Natural killer cell (primary cell): ENCODE data around the gene LRRC43. TPM values are rescaled to one million over a fixed set of nuclear protein-coding genes. Genes with fewer than 3 reads are reported as not detected.

Source experiments
- ATAC-seq, 3 donors: fragments of 150-1000 bp in 2 of 3; fragments of 200-7000 bp in 1 of 3; cut with Tn5 transposase; 1 replicate in 1 of 3; 2 replicates in 2 of 3; pipeline ENCODE4 v1.10.0; 2021; ENCODE audit warnings: mild to moderate bottlenecking in 2 of 3, moderate library complexity in 2 of 3
- DNase-seq, 2 donors: peaks; one replicate each; pipeline versions ENCODE4 v3.0.0 to v3.0.0-alpha.2; 2013 to 2021; ENCODE audit warnings: mixed read lengths in 1 of 2
- H3K27ac ChIP-seq: one replicate; pipeline ENCODE4 v1.5.1; 2013; ENCODE audit warnings: mild to moderate bottlenecking, low read length
- H3K27me3 ChIP-seq: one replicate; pipeline ENCODE4 v1.6.1; 2013; ENCODE audit warnings: low read length; ENCODE audit not compliant: control insufficient read depth, insufficient read depth
- H3K36me3 ChIP-seq: one replicate; pipeline ENCODE4 v1.6.1; 2013; ENCODE audit warnings: low read length; ENCODE audit not compliant: control insufficient read depth, insufficient read depth
- H3K4me1 ChIP-seq: one replicate; pipeline ENCODE4 v1.6.1; 2013; ENCODE audit warnings: low read length; ENCODE audit not compliant: control insufficient read depth, insufficient read depth
- H3K4me3 ChIP-seq: one replicate; pipeline ENCODE4 v1.5.1; 2013; ENCODE audit warnings: low read length
- H3K9me3 ChIP-seq: one replicate; pipeline ENCODE4 v1.6.1; 2013; ENCODE audit warnings: low read length; ENCODE audit not compliant: control insufficient read depth, insufficient read depth
- H3K27ac Mint-ChIP-seq, 2 donors: one replicate each; pipeline ENCODE4 v1.8.0; 2022; ENCODE audit warnings: mild to moderate bottlenecking in 2 of 2, mixed read lengths in 2 of 2, moderate library complexity in 1 of 2
- H3K27me3 Mint-ChIP-seq, 2 donors: one replicate each; pipeline ENCODE4 v1.8.0; 2022; ENCODE audit warnings: low read depth in 2 of 2, mixed read lengths in 2 of 2
- H3K36me3 Mint-ChIP-seq: one replicate; pipeline ENCODE4 v1.8.0; 2022; ENCODE audit warnings: mixed read lengths
- H3K4me1 Mint-ChIP-seq, 2 donors: one replicate each; pipeline ENCODE4 v1.8.0; 2022; ENCODE audit warnings: mixed read lengths in 2 of 2
- H3K4me3 Mint-ChIP-seq: one replicate; pipeline ENCODE4 v1.8.0; 2022; ENCODE audit warnings: mild to moderate bottlenecking, moderate library complexity, mixed read lengths
- H3K9me3 Mint-ChIP-seq, 2 donors: one replicate each; pipeline ENCODE4 v1.8.0; 2022; ENCODE audit warnings: mixed read lengths in 2 of 2
- WGBS: methylation state at CpG from one replicate; pipeline ENCODE4 v1.1.7; 2013; ENCODE audit warnings: missing lambda C conversion rate; ENCODE audit not compliant: insufficient coverage; 5-methylcytosine and 5-hydroxymethylcytosine counted together
- intact Hi-C: fragments of 100-400 bp; cut with micrococcal nuclease; formaldehyde crosslinking; loops from one replicate; pipeline ENCODE4 v1.14.2; 2022
- total RNA-seq, 4 donors: library from RNA; stranded (reverse); fragments of 120-200 nt in 1 of 4; gene quantifications; one replicate each; pipeline versions ENCODE4 v1.2.3 to v1.2.4, GENCODE V29; 2013 to 2022
- TF ChIP-seq, protein P1 (sequence below): fragments of 200-600 bp; IDR thresholded peaks from one replicate; pipeline ENCODE4 v1.8.0; 2022; ENCODE audit warnings: antibody characterized with exemption

Gene LRRC43
- total RNA-seq, 3 donors from 2014 or later (not counting 1 experiment from before 2014, with no cell fraction given), result 5.0 to 18.5 (median 8.5) TPM

DNA sequence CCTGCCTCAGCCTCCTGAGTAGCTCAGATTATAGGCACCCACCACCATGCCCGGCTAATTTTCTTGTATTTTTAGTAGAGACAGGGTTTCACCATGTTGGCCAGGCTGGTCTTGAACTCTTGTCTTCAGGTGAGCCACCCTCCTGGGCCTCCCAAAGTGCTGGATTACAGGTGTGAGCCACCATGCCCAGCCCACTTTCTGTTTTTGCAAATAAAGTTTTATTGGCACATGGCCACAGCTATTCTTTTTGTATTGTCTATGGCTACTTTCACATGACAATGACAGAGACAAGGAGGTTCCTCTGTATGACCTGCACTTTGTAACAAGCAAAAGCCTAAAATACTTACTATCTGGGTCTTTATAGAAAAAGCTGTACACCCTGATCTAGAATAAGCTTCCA lies 62.6 kb downstream of the LRRC43 start:
- H3K9me3 Mint-ChIP-seq, result no peaks in the 10 kb centered on the region
- Histone ChIP-seq H3K36me3 (peaks cover 36% of the 10 kb centered on the region), H3K27me3 (no peaks in the 10 kb centered on the region), H3K4me3 (no peak overlapping the region), H3K27ac (no peak overlapping the region), H3K9me3 (no peaks in the 10 kb centered on the region), H3K4me1 (no peaks in the 10 kb centered on the region)
- no peak for DNase-seq
- H3K4me1 Mint-ChIP-seq, result peaks cover 0 to 6% of the 10 kb centered on the region in 2 donors
- no peak overlapping the region for H3K27ac Mint-ChIP-seq
- WGBS, result 100% methylated on average over 1 of the region's 1 CpG
- intact Hi-C loops, result no loop called here
- no peak for ATAC-seq
- no peaks in the 10 kb centered on the region for H3K27me3 Mint-ChIP-seq
- H3K36me3 Mint-ChIP-seq, result peaks cover 13% of the 10 kb centered on the region
- TF ChIP-seq, protein P1, sequence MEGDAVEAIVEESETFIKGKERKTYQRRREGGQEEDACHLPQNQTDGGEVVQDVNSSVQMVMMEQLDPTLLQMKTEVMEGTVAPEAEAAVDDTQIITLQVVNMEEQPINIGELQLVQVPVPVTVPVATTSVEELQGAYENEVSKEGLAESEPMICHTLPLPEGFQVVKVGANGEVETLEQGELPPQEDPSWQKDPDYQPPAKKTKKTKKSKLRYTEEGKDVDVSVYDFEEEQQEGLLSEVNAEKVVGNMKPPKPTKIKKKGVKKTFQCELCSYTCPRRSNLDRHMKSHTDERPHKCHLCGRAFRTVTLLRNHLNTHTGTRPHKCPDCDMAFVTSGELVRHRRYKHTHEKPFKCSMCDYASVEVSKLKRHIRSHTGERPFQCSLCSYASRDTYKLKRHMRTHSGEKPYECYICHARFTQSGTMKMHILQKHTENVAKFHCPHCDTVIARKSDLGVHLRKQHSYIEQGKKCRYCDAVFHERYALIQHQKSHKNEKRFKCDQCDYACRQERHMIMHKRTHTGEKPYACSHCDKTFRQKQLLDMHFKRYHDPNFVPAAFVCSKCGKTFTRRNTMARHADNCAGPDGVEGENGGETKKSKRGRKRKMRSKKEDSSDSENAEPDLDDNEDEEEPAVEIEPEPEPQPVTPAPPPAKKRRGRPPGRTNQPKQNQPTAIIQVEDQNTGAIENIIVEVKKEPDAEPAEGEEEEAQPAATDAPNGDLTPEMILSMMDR, result no peak
- no peak overlapping the region for H3K4me3 Mint-ChIP-seq

DNA sequence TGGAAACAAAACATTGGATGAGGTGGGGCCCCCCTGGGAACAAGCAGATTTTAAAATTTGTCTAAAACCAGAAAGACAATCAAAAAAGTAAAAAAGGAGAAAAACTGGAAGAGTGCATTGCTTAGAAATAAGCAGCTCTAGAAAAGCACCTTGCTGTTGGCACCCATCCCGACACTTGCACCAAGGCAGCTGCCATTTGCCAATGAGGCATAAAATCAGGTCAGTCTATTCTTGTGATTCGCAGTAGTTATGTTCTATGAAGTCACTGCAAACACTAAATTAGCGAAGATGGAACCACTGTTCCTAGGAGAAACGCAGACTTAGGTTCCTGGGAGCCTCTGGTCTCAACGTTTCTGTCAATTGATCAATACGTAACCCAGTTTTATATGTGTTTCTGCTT lies 67.1 kb downstream of the LRRC43 start:
- ATAC-seq (no peak), DNase-seq (no peak)
- Mint-ChIP-seq H3K27me3 (no peaks in the 10 kb centered on the region), H3K4me1 (peaks cover 0 to 5% of the 10 kb centered on the region in 2 donors), H3K4me3 (no peak overlapping the region), H3K36me3 (peaks cover 13% of the 10 kb centered on the region), H3K27ac (no peak overlapping the region), H3K9me3 (no peaks in the 10 kb centered on the region)
- Histone ChIP-seq H3K27me3 (no peaks in the 10 kb centered on the region), H3K9me3 (no peaks in the 10 kb centered on the region), H3K27ac (no peak overlapping the region), H3K36me3 (peaks cover 49% of the 10 kb centered on the region), H3K4me3 (no peak overlapping the region), H3K4me1 (no peaks in the 10 kb centered on the region)
- WGBS, result over 99% methylated on average over 6 of the region's 6 CpGs
- intact Hi-C loops, result no loop called here
- TF ChIP-seq, protein P1, result no peak

DNA sequence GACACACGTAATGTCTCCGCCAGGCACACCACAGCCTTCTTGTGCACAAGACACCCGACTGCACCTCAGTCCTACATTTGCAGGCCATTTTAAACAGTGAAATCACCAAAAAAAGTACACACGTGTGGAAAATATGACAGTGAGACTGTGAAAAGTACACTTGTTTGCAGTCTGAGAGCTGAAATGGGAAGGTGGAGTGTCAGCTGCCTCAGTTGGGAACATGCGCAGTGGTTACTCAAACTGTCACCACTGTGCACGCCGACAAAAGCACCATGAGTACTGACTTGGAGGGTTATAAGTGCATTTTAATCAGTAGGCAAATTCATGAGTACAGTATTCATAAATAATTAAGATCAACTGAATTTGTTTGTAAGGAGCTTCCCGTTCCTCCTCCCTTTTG lies 67.6 kb downstream of the LRRC43 start:
- WGBS, result 92% methylated on average over 8 of the region's 8 CpGs
- H3K27me3 Mint-ChIP-seq, result no peaks in the 10 kb centered on the region
- H3K27ac Mint-ChIP-seq, result no peak overlapping the region
- no peaks in the 10 kb centered on the region for H3K4me1 ChIP-seq
- no peaks in the 10 kb centered on the region for H3K9me3 ChIP-seq
- intact Hi-C loops, result no loop called here
- DNase-seq (no peak), ATAC-seq (no peak)
- no peak overlapping the region for H3K27ac ChIP-seq
- TF ChIP-seq, protein P1, result no peak
- H3K4me1 Mint-ChIP-seq, result peaks cover 0 to 5% of the 10 kb centered on the region in 2 donors
- H3K36me3 ChIP-seq, result peaks cover 49% of the 10 kb centered on the region
- no peak overlapping the region for H3K4me3 Mint-ChIP-seq
- H3K36me3 Mint-ChIP-seq, result peaks cover 13% of the 10 kb centered on the region
- H3K4me3 ChIP-seq, result no peak overlapping the region
- H3K9me3 Mint-ChIP-seq, result no peaks in the 10 kb centered on the region
- no peaks in the 10 kb centered on the region for H3K27me3 ChIP-seq

Other genes with a start within 250 kb of the LRRC43 start
- gene BCL7A, start 161.2 kb upstream of the LRRC43 start, total RNA-seq, result 1 to 10 TPM in 1 of 3 donors, under 1 TPM in 2; 0.85 to 1.1 (median 0.96) TPM
- gene MLXIP, start 104.4 kb upstream of the LRRC43 start, total RNA-seq, result 10 to 100 TPM; 83.8 to 92.4 (median 86.1) TPM
- not detected for gene IL31, start 8.9 kb upstream of the LRRC43 start, total RNA-seq
- gene B3GNT4, start 20.6 kb downstream of the LRRC43 start, total RNA-seq, result under 1 TPM; 0.25 to 0.68 (median 0.34) TPM
- 100 to 1,000 TPM in 2 of 3 donors, 10 to 100 TPM in 1; 84.8 to 102 (median 101) TPM for gene DIABLO, start 42.9 kb downstream of the LRRC43 start, total RNA-seq
- 10 to 100 TPM; 19.2 to 26.3 (median 24.1) TPM for gene VPS33A, start 83.4 kb downstream of the LRRC43 start, total RNA-seq
- gene CLIP1, start 239.5 kb downstream of the LRRC43 start, total RNA-seq, result 10 to 100 TPM; 67.1 to 88.5 (median 69.1) TPM